GM18873 (cell line): ENCODE measurements around the gene ZNRF1.

ENCODE experiments used
- ATAC-seq: cut with Tn5 transposase; IDR thresholded peaks from one replicate; pipeline ENCODE4 v1.9.1; 2021; ENCODE audit warnings: mild to moderate bottlenecking, moderate library complexity, moderate number of reproducible peaks; ENCODE audit not compliant: unreplicated experiment, low FRiP score

The ZNRF1 gene

GRCh38 chr16:75054556-75054947, 55.7 kb downstream of the ZNRF1 start:
- no peak for ATAC-seq

- no peak for ATAC-seq
Observed at GRCh38 chr16:75058806-75059205, 60.0 kb downstream of the ZNRF1 start.

DNA sequence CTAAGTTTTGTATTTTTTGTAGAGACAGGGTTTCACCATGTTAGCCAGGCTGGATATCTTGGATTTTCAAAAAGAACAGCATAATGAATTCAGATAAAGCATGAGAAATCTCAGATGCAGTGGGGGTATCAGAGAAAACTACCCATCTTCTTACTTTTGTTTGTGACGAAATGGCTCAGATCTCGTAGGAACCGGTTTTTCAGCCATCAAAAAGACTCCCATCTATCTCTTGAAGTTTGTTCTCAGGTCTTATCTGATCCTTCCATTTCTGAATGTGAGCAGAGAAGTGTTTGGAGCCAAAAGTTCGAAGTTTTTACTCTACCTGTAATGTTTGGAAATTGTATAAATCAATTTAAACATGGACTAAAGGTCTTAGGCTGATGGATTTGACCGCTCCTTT, 60.6 kb downstream of the ZNRF1 start:
- ATAC-seq = no peak

DNA sequence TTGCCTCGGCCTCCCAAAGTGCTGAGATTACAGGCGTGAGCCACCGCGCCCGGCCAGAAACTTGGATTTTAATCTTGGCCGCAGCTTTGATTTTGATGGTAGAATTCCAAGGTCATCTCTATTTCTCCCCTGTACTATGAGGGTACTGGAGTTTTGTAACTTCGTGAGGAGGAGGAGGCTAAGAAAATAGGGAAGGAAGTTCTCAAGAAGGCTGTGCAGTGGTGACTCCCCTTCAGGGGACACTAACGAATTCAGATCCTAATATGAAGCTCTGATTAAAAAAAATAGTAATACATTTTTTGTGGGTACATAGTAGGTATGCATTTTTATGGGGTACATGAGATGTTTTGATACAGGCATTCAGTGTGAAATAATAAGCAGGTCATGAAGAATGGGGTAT, 61.9 kb downstream of the ZNRF1 start:
- ATAC-seq = no peak

DNA sequence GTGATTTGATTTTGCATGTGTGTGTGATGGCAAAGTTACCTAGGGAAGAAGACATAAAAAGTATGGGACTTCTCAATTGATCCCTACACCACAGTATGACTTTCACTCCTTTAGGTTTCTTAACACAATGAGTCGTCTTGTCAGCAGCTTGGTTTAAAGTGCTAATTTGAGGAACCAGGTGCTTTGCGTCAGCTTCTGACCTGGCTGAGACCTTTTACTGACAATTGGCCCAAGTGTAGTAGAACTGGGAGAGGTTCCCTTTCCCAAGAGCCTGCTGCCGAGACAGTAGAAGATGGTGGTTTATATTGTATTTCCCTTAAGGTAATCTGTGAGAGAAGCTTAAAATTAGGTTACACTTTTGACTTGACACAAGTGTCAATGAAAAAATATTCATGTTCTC, 62.8 kb downstream of the ZNRF1 start:
- ATAC-seq = no peak

DNA sequence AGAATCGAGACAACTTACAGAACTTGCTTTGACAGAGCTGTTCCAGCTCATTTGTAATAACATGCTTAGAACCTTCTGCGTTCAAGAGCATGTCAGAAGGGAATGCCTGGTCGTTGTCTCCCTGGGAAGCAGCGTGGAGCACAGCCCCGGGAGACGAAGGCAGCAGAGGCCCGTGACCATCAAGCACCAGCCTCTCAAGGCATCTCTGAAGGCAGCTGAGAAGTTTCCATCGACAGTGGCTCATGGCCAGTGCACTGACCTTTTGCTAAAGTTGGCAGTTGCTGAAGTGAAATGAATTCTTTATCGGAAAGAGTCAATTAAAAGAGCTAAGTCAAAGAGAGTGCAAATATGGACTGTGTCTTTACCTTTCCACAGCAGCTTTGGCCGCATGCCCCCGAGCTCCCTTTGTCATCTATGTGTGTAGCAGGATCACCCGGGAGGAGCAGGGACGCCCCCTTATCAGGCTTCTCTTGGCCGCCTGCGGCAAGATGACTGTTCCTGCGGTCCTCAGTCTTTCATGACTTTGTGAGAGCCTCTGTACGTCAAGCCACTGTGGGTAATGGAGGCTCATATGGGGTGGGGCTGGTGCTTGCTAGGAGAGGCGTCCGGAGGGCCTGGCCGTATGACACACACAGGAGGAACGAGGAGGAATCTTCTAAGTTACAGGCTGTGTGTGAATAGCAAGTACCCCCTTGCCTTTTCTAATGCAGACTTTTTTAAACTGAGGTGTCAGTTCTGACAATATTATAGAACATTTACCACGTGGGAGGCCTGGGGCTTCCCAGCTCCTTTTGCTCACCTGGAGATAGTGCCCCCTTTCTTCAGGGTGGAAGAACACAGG, 63.5 kb downstream of the ZNRF1 start:
- no peak for ATAC-seq

DNA sequence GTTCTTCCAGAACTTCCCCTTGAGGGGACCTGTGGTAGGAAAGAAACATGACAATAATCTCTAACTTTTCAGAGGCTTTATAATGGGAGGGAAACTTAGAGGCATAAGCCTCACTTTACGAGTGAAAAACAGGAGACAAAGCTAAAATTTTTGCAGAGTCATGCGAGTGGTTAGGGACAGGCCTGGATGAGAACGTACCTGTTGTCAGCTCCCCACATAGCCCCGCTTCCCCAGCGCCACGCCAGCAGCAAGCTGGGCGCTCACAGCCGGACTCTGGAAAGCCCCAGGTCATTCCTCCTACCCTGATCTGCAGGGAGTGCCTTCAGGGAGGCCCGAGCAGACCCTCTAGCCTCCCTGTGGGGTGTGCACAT, 64.1 kb downstream of the ZNRF1 start:
- no peak for ATAC-seq

GRCh38 chr16:75063549-75064088, 64.8 kb downstream of the ZNRF1 start:
- ATAC-seq = no peak

- no peak for ATAC-seq
Observed at GRCh38 chr16:75064403-75065148, 65.8 kb downstream of the ZNRF1 start.

- no peak for ATAC-seq
Observed at GRCh38 chr16:75065149-75065505, 66.3 kb downstream of the ZNRF1 start.

DNA sequence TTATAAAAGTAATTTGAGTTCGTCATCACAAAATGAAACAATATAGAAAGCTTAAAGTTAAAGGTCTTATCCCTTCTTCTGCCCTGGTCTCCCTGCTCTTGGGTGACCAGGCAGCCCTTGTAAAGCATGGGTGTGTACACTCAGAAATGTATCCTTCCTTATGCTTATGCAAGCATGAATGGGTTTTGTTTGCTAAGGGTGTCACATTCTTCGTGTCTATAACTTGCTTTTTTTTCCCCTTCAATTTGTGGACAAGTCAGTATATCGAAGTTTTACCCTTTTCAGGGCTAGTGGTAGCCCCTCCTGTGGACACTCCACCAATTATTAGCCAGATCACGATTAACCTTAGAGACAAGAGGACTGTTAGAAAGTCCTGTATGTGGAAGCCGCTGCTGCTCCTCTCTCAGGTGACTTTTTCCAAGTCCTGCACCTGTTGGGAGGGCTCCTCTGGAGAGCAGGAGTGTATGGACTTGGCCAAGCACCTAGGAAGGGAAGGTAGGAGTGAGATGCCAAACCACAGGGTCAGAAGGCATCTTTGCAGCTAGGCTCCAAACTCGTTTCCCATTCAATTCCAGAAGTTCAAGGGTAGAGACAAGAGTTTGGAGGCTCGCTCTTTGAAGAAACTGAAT, 66.8 kb downstream of the ZNRF1 start:
- ATAC-seq = no peak

DNA sequence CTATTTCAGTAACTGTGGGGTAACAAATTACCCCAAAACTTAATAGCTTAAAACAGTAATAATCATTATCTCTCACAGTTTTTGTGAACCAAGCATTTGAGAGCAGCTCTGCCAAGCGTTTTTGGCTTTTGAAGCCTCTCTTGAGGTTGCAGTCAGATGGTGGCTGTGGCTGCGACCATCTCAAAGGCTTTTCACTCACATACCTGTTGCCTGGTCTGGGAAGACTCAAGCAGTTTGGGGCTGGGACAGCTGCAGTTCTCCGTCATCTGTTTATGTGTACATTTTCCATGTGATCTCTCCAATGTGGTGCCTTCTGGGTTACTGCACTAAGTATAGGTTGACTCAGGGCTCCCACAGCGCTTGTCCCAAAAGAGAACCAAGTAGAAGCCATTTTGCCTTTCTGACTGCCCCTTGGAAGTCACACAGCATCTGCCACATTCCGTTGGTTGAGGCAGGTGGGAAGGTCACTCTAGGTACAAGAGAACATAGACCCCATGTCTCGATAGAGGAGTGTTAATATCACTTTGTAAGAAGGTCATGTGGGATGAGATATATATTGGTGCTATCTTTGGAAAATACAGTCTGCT, 68.1 kb downstream of the ZNRF1 start:
- ATAC-seq = no peak

GRCh38 chr16:75068085-75069031, 69.5 kb downstream of the ZNRF1 start:
- no peak for ATAC-seq

- no peak for ATAC-seq
Observed at GRCh38 chr16:75070012-75070841, 71.4 kb downstream of the ZNRF1 start.

- ATAC-seq = no peak
Observed at GRCh38 chr16:75071621-75072020, 72.8 kb downstream of the ZNRF1 start.

- no peak for ATAC-seq
Observed at GRCh38 chr16:75072239-75072947, 73.6 kb downstream of the ZNRF1 start.

DNA sequence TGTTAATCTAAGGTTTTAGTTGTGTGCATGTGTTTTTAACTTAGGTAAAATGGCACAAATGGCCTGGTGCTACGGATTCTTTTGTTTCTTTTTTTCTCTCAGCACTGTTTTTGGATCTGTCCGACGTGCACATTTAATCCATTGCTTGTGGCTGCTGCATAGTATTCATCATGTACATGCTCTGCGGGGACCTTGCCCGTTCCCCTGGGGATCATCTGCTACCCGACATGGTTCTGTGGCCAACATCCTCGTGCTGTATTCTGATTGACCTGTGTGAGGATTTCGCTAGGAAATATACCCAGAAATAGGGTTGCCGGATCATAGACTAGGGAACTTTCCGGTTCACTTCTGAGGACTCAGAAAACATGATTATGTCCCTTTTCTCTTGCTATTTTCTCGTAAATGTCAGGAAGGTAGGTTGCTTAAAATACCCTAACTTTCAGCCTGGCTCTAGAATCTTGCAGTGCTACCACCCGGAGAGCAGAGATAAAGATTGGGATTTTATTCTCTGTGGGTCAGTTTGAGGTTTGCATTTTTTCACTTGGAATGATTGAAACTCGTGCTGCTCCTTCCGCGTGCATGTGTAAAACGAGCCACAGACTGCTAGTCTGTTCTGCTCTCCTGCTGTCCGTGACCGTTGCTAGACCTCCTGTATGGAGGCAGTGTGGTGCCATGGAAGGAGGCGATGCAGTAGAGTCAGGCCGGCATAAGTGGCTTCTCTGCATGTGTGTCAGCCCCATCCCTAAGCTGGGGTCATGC, 74.9 kb downstream of the ZNRF1 start:
- no peak for ATAC-seq
